AG08395 (cell line): ENCODE data around the gene ADGRF4.
"Not testable (repeated sequence)": the region's sequence is repeated elsewhere in the genome, so short reads cannot be mapped to it uniquely, and the experiment has no call there.

Source experiments
- DNase-seq: peaks from one replicate; pipeline ENCODE4 v3.0.0; 2012; ENCODE audit warnings: mixed read lengths, low spot score

The ADGRF4 gene

DNA sequence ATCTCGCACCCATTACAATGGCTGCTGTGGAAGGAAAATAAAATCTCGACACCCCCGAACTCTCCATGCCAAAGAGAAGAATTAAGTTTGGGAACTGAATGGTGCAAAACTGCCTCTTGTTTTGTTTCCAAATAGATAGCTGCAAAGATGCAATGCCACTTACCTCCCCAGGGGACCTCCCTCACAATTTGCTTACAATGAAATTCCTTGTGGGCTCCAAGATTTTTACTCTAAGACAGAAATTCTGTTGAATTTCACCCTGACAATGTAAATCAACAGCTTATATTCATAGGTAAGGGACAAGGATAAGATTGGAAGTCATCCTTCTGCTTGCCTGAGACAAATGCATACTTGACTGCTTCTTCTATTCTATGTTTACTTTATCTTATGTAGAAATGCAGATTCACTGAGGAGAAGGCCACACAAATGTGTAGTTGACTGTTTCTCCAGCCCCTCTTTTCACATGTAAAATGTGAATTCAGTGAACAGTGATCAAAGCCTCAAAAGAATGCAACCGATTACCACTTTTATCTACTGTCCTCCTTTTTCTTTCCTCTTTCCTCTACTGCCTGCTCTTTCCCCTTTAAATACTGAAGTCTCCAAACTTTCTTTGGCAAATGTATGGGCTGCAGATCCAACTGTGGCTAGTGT, 36.6 kb downstream of the ADGRF4 start:
- no peak for DNase-seq

DNA sequence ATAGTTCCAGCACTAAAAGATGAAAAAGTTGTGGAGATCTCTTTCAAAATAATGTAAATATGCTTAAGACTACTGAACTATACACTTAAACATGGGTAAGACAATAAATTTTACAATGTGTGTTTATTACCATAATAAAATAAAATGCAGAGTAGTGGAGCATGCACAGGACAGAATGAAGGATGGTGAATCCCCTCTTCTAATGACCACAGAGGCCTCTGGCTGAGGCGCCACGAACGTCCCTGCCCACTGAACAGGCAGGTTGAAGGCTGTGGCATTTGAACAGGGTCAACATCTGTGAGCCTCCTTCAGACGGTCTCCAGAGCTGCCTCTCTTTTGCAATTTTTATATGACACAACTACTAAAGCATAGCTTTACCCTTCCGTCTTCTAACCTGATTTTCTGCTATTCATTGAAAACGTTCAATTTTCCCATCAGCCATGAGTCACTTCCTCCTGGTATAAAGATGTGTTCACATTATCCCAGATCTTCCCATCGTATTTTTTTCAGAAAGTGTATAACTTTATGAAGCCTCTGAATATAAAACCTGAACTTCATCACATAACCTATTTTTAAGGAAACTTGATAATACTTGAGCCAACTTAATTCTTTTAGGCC, 37.8 kb downstream of the ADGRF4 start:
- DNase-seq: no peak

DNA sequence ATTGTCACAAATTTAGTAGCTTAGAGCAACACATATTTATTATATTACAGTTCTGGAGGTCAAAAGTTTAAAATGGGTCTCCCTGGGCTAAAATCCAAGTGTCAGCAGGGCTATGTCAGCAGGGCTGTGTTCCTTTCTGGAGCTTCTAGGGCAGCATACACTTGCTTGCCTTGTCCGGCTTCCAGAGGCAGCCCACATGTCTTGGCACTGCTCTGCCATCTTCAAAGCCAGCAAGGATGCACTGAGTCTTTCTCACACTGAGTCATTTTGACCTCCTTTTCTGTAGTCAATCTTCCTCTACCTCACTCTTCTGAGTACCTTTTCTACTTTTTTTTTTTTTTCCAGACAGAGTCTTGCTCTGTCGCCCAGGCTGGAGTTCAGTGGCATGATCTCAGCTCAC, 39.0 kb downstream of the ADGRF4 start:
- no peak for DNase-seq

DNA sequence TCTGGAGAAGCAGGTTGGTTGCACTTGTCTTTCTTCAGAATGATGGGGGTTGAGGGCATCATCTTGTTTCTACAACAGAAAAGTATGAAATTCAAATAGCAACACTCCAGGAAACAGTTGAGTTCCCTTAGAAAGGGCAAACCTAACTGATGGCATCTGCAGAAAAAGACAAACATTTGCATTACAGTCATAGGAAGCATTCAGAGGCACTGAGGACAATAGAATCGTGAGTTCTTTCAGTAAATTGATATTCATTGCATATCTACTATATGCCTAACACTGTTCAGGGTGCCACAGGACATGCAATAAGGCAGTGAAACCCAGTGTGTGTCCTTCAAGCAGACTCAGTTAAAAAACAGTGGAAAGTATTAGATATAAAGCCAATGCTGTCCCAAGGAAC, 42.3 kb downstream of the ADGRF4 start:
- no peak for DNase-seq

DNA sequence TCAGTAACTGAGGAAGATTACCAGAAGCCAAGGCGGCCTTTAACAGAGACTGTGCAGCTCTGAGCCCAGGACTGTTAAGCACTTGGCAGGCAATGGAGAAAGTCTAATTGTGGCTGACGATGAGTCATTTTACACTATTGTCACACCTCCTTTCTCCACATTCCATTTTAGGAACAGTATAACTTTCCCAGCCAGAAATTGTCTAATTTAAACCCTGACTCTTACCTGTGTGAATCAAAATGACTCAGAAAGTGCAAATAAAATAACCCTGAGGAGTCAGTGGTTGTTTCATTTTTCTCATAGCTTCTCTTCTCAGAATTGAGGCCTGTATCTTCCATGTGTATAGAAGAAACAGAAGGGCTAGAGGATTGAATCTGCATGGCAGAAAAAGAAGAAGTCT, 43.4 kb downstream of the ADGRF4 start:
- no peak for DNase-seq

DNA sequence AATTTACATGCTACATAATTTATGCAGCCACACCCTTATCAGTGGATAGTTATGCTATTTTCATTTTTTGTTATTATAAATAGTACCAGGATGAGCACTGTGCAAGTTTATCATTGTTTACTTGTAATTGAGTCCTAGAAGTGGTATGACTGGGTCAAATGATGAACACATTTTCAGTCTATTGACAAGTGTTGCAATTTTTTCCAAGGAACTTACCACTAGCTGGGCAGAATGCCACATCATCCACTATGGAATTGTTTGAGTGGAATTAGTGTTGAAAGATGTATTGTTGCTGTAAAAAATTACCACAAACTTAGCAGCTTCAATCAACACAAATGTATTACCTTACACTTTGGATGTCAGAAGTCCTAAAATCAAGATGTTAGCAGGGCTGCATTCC, 45.4 kb downstream of the ADGRF4 start:
- DNase-seq: no peak

DNA sequence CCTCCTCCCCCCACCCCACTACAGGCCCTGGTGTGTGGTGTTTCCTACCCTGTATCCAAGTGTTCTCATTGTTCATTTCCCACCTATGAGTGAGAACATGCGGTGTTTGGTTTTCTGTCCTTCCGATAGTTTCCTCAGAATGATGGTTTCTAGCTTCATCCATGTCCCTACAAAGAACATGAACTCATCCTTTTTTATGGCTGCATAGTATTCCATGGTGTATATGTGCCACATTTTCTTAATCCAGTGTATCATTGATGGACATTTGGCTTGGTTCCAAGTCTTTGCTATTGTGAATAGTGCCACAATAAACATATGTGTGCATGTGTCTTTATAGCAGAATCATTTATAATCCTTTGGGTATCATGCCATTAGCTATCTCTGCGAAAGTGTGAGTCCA, 46.9 kb downstream of the ADGRF4 start:
- DNase-seq: not testable (repeated sequence)

DNA sequence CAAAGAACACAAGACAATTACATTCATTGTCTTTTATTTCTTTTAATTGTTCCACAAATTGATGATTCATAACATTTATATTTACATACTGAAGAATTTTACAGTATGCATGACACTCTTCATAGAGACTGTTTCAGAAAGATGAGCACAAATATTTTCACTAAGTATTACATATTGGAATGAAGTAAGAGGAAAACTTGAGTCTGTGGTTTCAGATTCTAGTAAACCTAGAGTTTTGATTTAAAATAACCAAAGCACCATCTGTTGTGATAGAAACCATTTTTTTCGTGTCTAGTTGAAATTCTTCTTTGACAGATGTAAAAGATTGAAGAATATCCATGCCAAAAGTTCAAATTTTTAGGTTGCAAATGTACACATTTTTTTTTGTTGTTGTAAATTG, 51.4 kb downstream of the ADGRF4 start:
- no peak for DNase-seq

DNA sequence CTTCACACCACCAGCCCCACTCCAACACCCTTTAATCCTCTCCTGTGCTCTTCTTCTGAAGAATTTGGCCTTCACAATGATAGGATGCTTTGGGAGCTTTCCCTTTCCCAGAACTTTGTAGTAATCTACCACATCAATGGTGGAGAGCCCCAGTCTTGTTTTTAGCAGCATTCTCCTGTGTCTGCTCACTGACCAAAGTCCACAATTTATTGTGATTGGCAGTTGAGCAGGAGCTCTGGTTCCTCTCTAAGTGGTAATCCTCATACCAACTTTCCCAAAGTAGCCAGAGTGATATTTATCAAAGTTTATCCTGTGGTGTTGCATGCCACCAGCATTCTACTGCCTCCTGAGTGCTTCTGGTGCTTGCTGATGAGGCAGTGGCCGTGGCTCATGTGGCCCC, 54.4 kb downstream of the ADGRF4 start:
- no peak for DNase-seq

DNA sequence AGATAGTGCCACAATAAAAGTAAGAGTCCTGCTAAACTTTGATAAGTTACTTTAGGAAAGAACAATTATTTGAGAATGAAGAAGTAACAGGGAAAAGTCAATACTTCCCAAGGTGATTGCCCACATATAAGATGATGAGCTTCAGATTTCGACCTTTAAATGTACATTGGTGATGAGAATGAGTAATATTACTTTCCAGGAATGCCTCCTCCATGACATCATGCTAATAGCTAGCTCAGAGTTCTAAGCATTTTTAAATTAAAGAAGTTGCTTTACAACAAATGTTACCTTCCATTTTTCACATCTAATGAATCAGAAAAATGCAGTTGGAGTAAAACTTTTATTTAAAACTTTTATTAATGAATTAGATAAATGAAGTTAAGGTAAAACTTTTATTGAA, 61.0 kb downstream of the ADGRF4 start:
- no peak for DNase-seq

DNA sequence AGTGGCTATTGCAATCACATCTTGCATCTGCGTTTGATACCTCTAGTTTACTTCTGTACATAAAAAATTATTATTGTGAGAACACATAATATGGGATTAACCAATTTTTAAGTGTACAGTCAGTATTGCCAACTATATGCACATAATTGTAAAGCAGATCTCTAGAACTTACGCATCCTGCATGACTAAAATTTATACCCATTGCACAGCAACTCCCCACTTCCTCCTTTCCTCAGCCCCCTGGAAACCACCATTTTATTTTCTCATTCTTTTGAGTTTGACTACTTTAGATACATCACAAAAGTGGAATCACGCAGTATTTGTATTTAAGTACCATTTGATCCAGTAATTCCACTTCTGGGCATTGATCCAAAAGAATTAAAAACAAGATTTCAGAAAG, 64.1 kb downstream of the ADGRF4 start:
- DNase-seq: no peak

DNA sequence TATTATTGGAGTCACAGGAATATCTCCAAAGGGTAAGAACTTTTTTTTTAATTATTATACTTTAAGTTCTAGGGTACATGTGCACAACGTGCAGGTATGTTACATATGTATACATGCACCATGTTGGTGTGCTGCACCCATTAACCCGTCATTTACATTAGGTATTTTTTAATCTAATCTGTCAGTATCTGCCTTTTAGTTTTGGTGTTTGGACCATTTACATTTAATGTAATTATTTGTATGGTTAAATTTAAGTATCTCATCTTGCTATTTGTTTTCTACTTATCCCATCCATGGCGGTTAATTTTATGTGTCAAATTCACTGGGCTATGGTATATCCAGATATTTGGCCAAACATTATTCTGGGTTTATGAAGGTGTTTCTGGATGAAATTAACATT, 68.1 kb downstream of the ADGRF4 start:
- DNase-seq: no peak

DNA sequence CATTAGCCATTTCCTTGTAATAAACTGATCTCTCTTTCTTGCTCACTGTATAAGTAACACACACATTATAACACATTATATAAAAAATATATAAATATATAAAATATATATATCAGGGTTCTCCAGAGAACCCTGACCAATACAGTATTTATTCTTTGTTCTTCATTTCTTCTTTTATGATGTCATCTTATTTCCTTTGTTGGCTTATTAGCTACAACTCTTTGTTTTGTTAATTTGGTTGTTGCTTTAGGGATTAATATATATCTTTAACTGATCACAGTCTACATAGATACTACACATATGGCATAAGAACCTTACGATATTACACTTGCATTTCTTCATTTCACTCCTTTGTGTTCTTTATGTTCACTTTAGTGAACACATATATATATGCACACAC, 68.7 kb downstream of the ADGRF4 start:
- no peak for DNase-seq

DNA sequence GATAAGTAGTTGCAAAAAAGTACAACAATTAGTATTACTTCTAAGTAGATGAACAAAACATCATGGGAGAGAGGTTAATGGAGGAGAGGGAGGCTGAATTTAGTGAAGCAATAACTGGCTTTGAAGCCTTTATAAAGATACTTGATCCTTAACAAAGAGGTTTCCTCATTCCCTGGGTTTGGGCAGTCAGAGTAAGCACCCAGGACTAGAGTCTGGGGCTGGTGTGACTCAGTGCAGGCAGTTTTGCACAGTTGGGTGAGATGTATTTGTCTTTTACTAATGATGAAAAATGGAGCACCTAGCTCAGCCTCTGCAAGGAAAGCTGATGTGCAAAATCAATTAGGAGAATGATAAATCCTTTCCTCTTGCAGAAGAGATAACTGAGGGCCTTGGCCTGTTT, 71.6 kb downstream of the ADGRF4 start:
- DNase-seq: no peak
